Measurements from ENCODE around the gene CFAP52. TPM values are rescaled to one million over a fixed set of nuclear protein-coding genes. Genes with fewer than 3 reads are reported as not detected.

The CFAP52 gene
- total and polyA plus RNA-seq, 4 donors: 0.33 TPM; not detected in 3

DNA sequence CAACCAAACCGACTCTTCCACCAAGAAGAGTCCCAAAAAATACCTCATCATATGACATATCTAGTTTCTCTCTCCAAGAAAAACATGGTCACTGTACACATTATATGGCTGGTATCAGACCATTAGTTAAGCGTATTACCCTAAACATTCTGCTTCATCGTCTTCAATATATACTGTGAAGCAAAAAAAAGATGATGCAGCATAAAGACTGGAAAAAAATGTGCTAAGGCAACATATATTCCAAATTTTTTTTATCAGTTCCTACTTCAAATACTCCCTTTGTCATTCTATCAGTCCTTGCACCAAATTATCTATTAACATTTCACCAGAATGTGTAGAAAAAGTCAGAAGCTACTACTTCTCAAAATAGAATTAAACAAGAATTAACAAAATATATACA lies 43.7 kb upstream of the CFAP52 start:
- H3K9ac ChIP-seq (ENCODE audit: low read depth in 1 of 2, low read length in 2 of 2): no peak overlapping the region
- TF ChIP-seq, protein P1, sequence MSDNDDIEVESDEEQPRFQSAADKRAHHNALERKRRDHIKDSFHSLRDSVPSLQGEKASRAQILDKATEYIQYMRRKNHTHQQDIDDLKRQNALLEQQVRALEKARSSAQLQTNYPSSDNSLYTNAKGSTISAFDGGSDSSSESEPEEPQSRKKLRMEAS (IDR thresholded peaks at IDR 0.05): no peak
- TF ChIP-seq HNF4G (IDR thresholded peaks at IDR 0.05): no peak
- TF ChIP-seq, protein P2, sequence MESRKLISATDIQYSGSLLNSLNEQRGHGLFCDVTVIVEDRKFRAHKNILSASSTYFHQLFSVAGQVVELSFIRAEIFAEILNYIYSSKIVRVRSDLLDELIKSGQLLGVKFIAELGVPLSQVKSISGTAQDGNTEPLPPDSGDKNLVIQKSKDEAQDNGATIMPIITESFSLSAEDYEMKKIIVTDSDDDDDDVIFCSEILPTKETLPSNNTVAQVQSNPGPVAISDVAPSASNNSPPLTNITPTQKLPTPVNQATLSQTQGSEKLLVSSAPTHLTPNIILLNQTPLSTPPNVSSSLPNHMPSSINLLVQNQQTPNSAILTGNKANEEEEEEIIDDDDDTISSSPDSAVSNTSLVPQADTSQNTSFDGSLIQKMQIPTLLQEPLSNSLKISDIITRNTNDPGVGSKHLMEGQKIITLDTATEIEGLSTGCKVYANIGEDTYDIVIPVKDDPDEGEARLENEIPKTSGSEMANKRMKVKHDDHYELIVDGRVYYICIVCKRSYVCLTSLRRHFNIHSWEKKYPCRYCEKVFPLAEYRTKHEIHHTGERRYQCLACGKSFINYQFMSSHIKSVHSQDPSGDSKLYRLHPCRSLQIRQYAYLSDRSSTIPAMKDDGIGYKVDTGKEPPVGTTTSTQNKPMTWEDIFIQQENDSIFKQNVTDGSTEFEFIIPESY (IDR thresholded peaks at IDR 0.05): no peak
- TF ChIP-seq JUND (IDR thresholded peaks at IDR 0.05): no peak
- TF ChIP-seq, protein P3, sequence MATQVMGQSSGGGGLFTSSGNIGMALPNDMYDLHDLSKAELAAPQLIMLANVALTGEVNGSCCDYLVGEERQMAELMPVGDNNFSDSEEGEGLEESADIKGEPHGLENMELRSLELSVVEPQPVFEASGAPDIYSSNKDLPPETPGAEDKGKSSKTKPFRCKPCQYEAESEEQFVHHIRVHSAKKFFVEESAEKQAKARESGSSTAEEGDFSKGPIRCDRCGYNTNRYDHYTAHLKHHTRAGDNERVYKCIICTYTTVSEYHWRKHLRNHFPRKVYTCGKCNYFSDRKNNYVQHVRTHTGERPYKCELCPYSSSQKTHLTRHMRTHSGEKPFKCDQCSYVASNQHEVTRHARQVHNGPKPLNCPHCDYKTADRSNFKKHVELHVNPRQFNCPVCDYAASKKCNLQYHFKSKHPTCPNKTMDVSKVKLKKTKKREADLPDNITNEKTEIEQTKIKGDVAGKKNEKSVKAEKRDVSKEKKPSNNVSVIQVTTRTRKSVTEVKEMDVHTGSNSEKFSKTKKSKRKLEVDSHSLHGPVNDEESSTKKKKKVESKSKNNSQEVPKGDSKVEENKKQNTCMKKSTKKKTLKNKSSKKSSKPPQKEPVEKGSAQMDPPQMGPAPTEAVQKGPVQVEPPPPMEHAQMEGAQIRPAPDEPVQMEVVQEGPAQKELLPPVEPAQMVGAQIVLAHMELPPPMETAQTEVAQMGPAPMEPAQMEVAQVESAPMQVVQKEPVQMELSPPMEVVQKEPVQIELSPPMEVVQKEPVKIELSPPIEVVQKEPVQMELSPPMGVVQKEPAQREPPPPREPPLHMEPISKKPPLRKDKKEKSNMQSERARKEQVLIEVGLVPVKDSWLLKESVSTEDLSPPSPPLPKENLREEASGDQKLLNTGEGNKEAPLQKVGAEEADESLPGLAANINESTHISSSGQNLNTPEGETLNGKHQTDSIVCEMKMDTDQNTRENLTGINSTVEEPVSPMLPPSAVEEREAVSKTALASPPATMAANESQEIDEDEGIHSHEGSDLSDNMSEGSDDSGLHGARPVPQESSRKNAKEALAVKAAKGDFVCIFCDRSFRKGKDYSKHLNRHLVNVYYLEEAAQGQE (IDR thresholded peaks at IDR 0.05): no peak
- no peak for TF ChIP-seq TAF1 (conservative IDR thresholded peaks at IDR 0.05)
- no peak for TF ChIP-seq YY1 (IDR thresholded peaks at IDR 0.05)
- TF ChIP-seq RAD21 (IDR thresholded peaks at IDR 0.05): no peak
- TF ChIP-seq, protein P4, sequence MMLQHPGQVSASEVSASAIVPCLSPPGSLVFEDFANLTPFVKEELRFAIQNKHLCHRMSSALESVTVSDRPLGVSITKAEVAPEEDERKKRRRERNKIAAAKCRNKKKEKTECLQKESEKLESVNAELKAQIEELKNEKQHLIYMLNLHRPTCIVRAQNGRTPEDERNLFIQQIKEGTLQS (IDR thresholded peaks at IDR 0.05): no peak
- TF ChIP-seq RXRA (IDR thresholded peaks at IDR 0.05): no peak
- no peak for TF ChIP-seq SP1 (IDR thresholded peaks at IDR 0.05)
- TF ChIP-seq GABPA (IDR thresholded peaks at IDR 0.05 in 1 of 2, conservative IDR thresholded peaks at IDR 0.05 in 1 of 2): no peak
- TF ChIP-seq, protein P5, sequence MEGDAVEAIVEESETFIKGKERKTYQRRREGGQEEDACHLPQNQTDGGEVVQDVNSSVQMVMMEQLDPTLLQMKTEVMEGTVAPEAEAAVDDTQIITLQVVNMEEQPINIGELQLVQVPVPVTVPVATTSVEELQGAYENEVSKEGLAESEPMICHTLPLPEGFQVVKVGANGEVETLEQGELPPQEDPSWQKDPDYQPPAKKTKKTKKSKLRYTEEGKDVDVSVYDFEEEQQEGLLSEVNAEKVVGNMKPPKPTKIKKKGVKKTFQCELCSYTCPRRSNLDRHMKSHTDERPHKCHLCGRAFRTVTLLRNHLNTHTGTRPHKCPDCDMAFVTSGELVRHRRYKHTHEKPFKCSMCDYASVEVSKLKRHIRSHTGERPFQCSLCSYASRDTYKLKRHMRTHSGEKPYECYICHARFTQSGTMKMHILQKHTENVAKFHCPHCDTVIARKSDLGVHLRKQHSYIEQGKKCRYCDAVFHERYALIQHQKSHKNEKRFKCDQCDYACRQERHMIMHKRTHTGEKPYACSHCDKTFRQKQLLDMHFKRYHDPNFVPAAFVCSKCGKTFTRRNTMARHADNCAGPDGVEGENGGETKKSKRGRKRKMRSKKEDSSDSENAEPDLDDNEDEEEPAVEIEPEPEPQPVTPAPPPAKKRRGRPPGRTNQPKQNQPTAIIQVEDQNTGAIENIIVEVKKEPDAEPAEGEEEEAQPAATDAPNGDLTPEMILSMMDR (IDR thresholded peaks at IDR 0.05; ENCODE audit: low read depth, low read length, missing input control): no peak
- H3K9me3 ChIP-seq (ENCODE audit: control insufficient read depth in 4 of 4, low read length in 3 of 4): no peaks in the 10 kb centered on the region
- H3K36me3 ChIP-seq (ENCODE audit: control insufficient read depth in 4 of 4, insufficient read depth in 3 of 4, low read depth in 1 of 4, low read length in 3 of 4): no peaks in the 10 kb centered on the region
- H3K27me3 ChIP-seq (ENCODE audit: control insufficient read depth in 4 of 4, insufficient read depth in 4 of 4, low read length in 3 of 4): no peaks in the 10 kb centered on the region
- H3K4me3 ChIP-seq (ENCODE audit: low read depth in 1 of 3, low read length in 3 of 3): no peak overlapping the region
- no peak for DNase-seq (ENCODE audit: low spot score)
- WGBS: 97% methylated on average over 3 of the region's 3 CpGs
- H3K4me1 ChIP-seq (ENCODE audit: control insufficient read depth in 4 of 4, insufficient read depth in 4 of 4, low read length in 3 of 4): peaks cover 0 to 4% (median 0%) of the 10 kb centered on the region in 4 donors
- no peak overlapping the region for H3K27ac ChIP-seq (ENCODE audit: low read depth in 1 of 2, low read length in 2 of 2)

DNA sequence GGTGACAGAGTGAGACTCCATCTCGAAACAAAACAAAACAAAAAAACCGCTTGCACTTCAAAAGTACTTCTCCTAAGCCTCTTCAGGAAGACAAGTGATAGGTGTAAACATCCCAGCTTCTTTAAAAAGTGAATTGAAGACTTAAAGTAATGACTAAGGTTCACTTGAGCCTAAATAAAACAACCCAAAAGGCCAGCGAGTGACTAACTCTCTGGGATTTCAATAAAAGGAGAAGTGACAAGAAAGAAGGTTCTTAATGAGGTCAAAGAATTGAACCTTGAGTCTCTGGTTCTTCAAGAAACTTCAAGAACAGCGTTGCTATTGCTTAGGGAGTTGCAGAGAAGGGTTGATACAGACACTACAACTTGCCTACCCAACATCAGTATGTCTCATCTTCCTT lies 43.0 kb upstream of the CFAP52 start:
- no peak overlapping the region for H3K4me3 ChIP-seq (ENCODE audit: low read depth in 1 of 3, low read length in 3 of 3)
- no peak overlapping the region for H3K9ac ChIP-seq (ENCODE audit: low read depth in 1 of 2, low read length in 2 of 2)
- no peak for DNase-seq (ENCODE audit: low spot score)
- peaks cover 0 to 4% (median 0%) of the 10 kb centered on the region in 4 donors for H3K4me1 ChIP-seq (ENCODE audit: control insufficient read depth in 4 of 4, insufficient read depth in 4 of 4, low read length in 3 of 4)
- no peak overlapping the region for H3K27ac ChIP-seq (ENCODE audit: low read depth in 1 of 2, low read length in 2 of 2)
- H3K36me3 ChIP-seq (ENCODE audit: control insufficient read depth in 4 of 4, insufficient read depth in 3 of 4, low read depth in 1 of 4, low read length in 3 of 4): no peaks in the 10 kb centered on the region
- TF ChIP-seq RAD21 (IDR thresholded peaks at IDR 0.05): no peak
- TF ChIP-seq, protein P4 (IDR thresholded peaks at IDR 0.05): no peak
- TF ChIP-seq NR2F2 (IDR thresholded peaks at IDR 0.05): no peak
- TF ChIP-seq HNF4G (IDR thresholded peaks at IDR 0.05): no peak
- no peak for TF ChIP-seq FOXA2 (IDR thresholded peaks at IDR 0.05)
- no peak for TF ChIP-seq EGR1 (IDR thresholded peaks at IDR 0.05; ENCODE audit: low read depth in 2 of 2)
- TF ChIP-seq, protein P1 (IDR thresholded peaks at IDR 0.05): no peak
- no peak for TF ChIP-seq SP1 (IDR thresholded peaks at IDR 0.05)
- TF ChIP-seq HNF4A (conservative IDR thresholded peaks at IDR 0.05): no peak
- TF ChIP-seq TAF1 (conservative IDR thresholded peaks at IDR 0.05): no peak
- no peak for TF ChIP-seq FOXA1 (IDR thresholded peaks at IDR 0.05)
- TF ChIP-seq, protein P5 (IDR thresholded peaks at IDR 0.05; ENCODE audit: low read depth, low read length, missing input control): no peak
- TF ChIP-seq, protein P2 (IDR thresholded peaks at IDR 0.05): no peak
- no peak for TF ChIP-seq YY1 (IDR thresholded peaks at IDR 0.05)
- TF ChIP-seq RXRA (IDR thresholded peaks at IDR 0.05): no peak
- no peak for TF ChIP-seq GABPA (IDR thresholded peaks at IDR 0.05 in 1 of 2, conservative IDR thresholded peaks at IDR 0.05 in 1 of 2)
- no peak for TF ChIP-seq JUND (IDR thresholded peaks at IDR 0.05)
- WGBS: 94% methylated on average over 4 of the region's 4 CpGs
- H3K27me3 ChIP-seq (ENCODE audit: control insufficient read depth in 4 of 4, insufficient read depth in 4 of 4, low read length in 3 of 4): no peaks in the 10 kb centered on the region
- no peaks in the 10 kb centered on the region for H3K9me3 ChIP-seq (ENCODE audit: control insufficient read depth in 4 of 4, low read length in 3 of 4)
